WERI-Rb-1 (cell line): ENCODE data around the gene SYNE3.

ENCODE experiments used
- DNase-seq: peaks from one replicate; pipeline ENCODE4 v3.0.0-alpha.2; 2020
- H3K27ac ChIP-seq: fragments of 250-450 bp; sonication (Bioruptor Pico); 2 replicates; pipeline ENCODE4 v1.5.1; 2020; ENCODE audit warnings: mild to moderate bottlenecking, moderate library complexity
- H3K27me3 ChIP-seq: fragments of 250-450 bp; sonication (Bioruptor Pico); 2 replicates; pipeline ENCODE4 v1.5.1; 2021; ENCODE audit warnings: mild to moderate bottlenecking, low read depth, moderate library complexity; ENCODE audit not compliant: insufficient read depth, severe bottlenecking
- H3K36me3 ChIP-seq: fragments of 250-450 bp; sonication (Bioruptor Pico); 2 replicates; pipeline ENCODE4 v1.5.1; 2020; ENCODE audit warnings: mild to moderate bottlenecking, moderate library complexity
- H3K4me3 ChIP-seq: 2 replicates; pipeline ENCODE4 v1.5.1; 2011; ENCODE audit warnings: low read depth, mild to moderate bottlenecking, control low read depth, low read length
- H3K9me3 ChIP-seq: fragments of 250-450 bp; sonication (Bioruptor Pico); 2 replicates; pipeline ENCODE4 v1.5.1; 2021; ENCODE audit warnings: mild to moderate bottlenecking, moderate library complexity; ENCODE audit not compliant: severe bottlenecking
- TF ChIP-seq, protein P1 (sequence below): IDR thresholded peaks from 2 replicates; pipeline ENCODE4 v1.5.1; 2011; ENCODE audit warnings: low read depth, mild to moderate bottlenecking, control low read depth, inconsistent platforms, low read length

Gene SYNE3

GRCh38 chr14:95495538-95496025 is 20.9 kb downstream of the SYNE3 start:
- H3K36me3 ChIP-seq: no peaks in the 10 kb centered on the region
- no peak overlapping the region for H3K27ac ChIP-seq
- no peak for DNase-seq
- TF ChIP-seq, protein P1, sequence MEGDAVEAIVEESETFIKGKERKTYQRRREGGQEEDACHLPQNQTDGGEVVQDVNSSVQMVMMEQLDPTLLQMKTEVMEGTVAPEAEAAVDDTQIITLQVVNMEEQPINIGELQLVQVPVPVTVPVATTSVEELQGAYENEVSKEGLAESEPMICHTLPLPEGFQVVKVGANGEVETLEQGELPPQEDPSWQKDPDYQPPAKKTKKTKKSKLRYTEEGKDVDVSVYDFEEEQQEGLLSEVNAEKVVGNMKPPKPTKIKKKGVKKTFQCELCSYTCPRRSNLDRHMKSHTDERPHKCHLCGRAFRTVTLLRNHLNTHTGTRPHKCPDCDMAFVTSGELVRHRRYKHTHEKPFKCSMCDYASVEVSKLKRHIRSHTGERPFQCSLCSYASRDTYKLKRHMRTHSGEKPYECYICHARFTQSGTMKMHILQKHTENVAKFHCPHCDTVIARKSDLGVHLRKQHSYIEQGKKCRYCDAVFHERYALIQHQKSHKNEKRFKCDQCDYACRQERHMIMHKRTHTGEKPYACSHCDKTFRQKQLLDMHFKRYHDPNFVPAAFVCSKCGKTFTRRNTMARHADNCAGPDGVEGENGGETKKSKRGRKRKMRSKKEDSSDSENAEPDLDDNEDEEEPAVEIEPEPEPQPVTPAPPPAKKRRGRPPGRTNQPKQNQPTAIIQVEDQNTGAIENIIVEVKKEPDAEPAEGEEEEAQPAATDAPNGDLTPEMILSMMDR: no peak
- peaks cover 7% of the 10 kb centered on the region for H3K9me3 ChIP-seq
- no peak overlapping the region for H3K4me3 ChIP-seq
- no peaks in the 10 kb centered on the region for H3K27me3 ChIP-seq

GRCh38 chr14:95495076-95495475 is 21.4 kb downstream of the SYNE3 start:
- H3K9me3 ChIP-seq: peaks cover 7% of the 10 kb centered on the region
- H3K36me3 ChIP-seq: no peaks in the 10 kb centered on the region
- DNase-seq: no peak
- TF ChIP-seq, protein P1: no peak
- no peaks in the 10 kb centered on the region for H3K27me3 ChIP-seq
- H3K4me3 ChIP-seq: no peak overlapping the region
- H3K27ac ChIP-seq: no peak overlapping the region

- Histone ChIP-seq H3K36me3 (no peaks in the 10 kb centered on the region), H3K9me3 (peaks cover 7% of the 10 kb centered on the region), H3K27ac (no peak overlapping the region), H3K4me3 (no peak overlapping the region), H3K27me3 (no peaks in the 10 kb centered on the region)
- no peak for DNase-seq
- TF ChIP-seq, protein P1: no peak
Measured at GRCh38 chr14:95494456-95494855, 22.0 kb downstream of the SYNE3 start.

- H3K4me3 ChIP-seq: no peak overlapping the region
- DNase-seq: no peak
- no peak overlapping the region for H3K27ac ChIP-seq
- TF ChIP-seq, protein P1: no peak
- no peaks in the 10 kb centered on the region for H3K36me3 ChIP-seq
- H3K9me3 ChIP-seq: peaks cover 7% of the 10 kb centered on the region
- H3K27me3 ChIP-seq: no peaks in the 10 kb centered on the region
Measured at GRCh38 chr14:95493976-95494375, 22.5 kb downstream of the SYNE3 start.

DNA sequence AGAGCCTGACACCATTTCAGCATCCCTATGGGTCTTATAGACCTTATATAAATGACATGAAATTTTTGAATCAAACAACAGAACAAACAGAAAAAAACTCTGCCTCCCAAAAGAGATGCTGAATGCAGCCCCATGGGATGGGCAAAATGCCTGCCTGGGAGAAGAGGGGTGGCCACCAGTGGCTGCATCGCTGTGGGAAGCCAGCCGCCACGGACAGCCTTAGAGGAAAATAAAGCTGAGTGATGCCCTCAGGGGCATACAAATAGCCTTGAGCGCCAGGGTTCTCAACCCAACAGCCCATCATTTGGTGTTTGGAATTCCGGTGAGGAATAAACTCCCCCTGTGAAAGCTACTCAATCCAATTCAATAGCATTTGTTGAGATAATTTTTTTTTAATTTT is 22.9 kb downstream of the SYNE3 start:
- Histone ChIP-seq H3K27ac (no peak overlapping the region), H3K9me3 (peaks cover 7% of the 10 kb centered on the region)
- TF ChIP-seq, protein P1: no peak

DNA sequence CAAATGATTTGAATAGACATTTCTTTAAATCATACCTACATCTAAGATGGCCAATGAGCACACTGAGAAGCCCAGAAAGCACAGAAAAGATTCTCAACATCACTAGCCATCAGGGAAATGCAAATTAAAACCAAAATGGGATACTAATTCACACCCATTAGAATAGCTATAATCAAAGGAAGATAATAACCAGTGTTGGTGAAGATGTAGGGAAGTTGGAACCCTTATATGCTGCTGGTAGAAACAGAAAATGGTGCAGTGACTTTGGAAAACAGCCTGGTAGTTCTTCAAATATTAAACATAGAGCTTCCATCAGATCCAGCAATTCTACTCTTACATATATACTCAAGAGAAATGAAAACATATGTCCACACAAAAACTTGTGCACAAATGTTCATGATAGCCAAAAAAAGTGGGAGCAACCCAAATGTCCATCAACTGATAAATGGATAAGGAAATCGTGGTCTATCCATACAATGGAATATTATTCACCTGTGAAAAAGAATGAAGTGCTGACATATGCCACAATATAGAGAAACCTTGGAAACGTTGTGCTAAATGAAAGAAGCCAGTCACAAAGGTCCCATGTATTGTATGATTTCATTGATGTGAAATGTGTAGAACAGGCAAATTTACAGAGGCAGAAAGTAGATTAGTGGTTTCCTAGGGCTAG is 24.4 kb downstream of the SYNE3 start:
- TF ChIP-seq, protein P1: no peak
- no peak for DNase-seq

More for the DNA sequence above, 22.9 kb downstream of the SYNE3 start:
- no peaks in the 10 kb centered on the region for H3K36me3 ChIP-seq
- no peaks in the 10 kb centered on the region for H3K27me3 ChIP-seq
- no peak overlapping the region for H3K4me3 ChIP-seq
- no peak for DNase-seq

More for the DNA sequence above, 24.4 kb downstream of the SYNE3 start:
- Histone ChIP-seq H3K27me3 (no peaks in the 10 kb centered on the region), H3K36me3 (no peaks in the 10 kb centered on the region), H3K4me3 (no peak overlapping the region), H3K27ac (no peak overlapping the region), H3K9me3 (peaks cover 7% of the 10 kb centered on the region)
